K562 (cell line): ENCODE results near the gene PAPSS2. TPM values are rescaled to one million over a fixed set of nuclear protein-coding genes. Genes with fewer than 3 reads are reported as not detected.

Experiments
- ATAC-seq: fragments of 200-7000 bp; cut with Tn5 transposase; 3 replicates; pipeline ENCODE4 v1.9.1; 2020; ENCODE audit warnings: moderate library complexity
- BruUV-seq: library from RNA; stranded (reverse); fragments of 400-500 nt; replicated peaks from 2 replicates; lab custom pipeline; 2021; lab: Mats Ljungman, UMichigan
- CTCF ChIA-PET: fragments of 300-600 bp; formaldehyde crosslinking; extraction: SDS; loops from one replicate; lab custom pipeline; 2021; ENCODE audit warnings: low intra/inter-chr PET ratio; lab: Yijun Ruan, JAX
- POLR2A ChIA-PET: fragments of 300-600, 350-650 bp; sonication (Branson Sonifier 250); formaldehyde crosslinking; extraction: SDS; loops from one replicate; lab custom pipeline; 2021; ENCODE audit warnings: antibody characterized with exemption, inconsistent platforms; lab: Yijun Ruan, JAX
- DNase-seq, 4 experiments: peaks; one replicate each; pipeline versions ENCODE4 v3.0.0 to v3.0.0-alpha.2; 2011 to 2018; ENCODE audit warnings: low spot score in 3 of 4, mixed read lengths in 3 of 4; ENCODE audit errors: extremely low read depth in 1 of 4
- FAIRE-seq: peaks from 2 replicates; lab custom pipeline; 2011; peaks lifted over from hg19 to GRCh38; lab: Jason Lieb, UNC
- H2AFZ ChIP-seq: 2 replicates; pipeline ENCODE4 v1.6.0; 2011; ENCODE audit warnings: low read depth, low read length, control low read depth, inconsistent platforms
- H3K27ac ChIP-seq: fragments of 200-600 bp; 3 replicates; pipeline ENCODE4 v1.8.0; 2011; ENCODE audit warnings: low read depth, mild to moderate bottlenecking, control low read depth, inconsistent platforms, low read length, moderate library complexity, mixed read lengths; ENCODE audit errors: extremely low read depth
- H3K27me3 ChIP-seq, 2 experiments: fragments of 300-600 bp in 1 of 2; 2 replicates in 1 of 2; 3 replicates in 1 of 2; pipeline versions ENCODE4 v1.6.0 to v1.8.0; 2011; ENCODE audit warnings: inconsistent platforms in 2 of 2, low read length in 2 of 2, mild to moderate bottlenecking in 1 of 2, mixed read lengths in 1 of 2, moderate library complexity in 1 of 2; ENCODE audit not compliant: control insufficient read depth in 2 of 2, insufficient read depth in 2 of 2
- H3K36me3 ChIP-seq: fragments of 300-600 bp; 3 replicates; pipeline ENCODE4 v1.8.0; 2011; ENCODE audit warnings: mild to moderate bottlenecking, low read length, inconsistent platforms; ENCODE audit not compliant: control insufficient read depth, insufficient read depth
- H3K4me1 ChIP-seq, 2 experiments: fragments of 200-600 bp in 1 of 2; replicated peaks in 1 of 2; 2 replicates in 1 of 2; 3 replicates in 1 of 2; pipeline versions ENCODE4 v1.5.1 to v1.8.0; 2011; ENCODE audit warnings: inconsistent platforms in 2 of 2, low read length in 2 of 2, mild to moderate bottlenecking in 1 of 2, mixed read lengths in 1 of 2, moderate library complexity in 1 of 2; ENCODE audit not compliant: control insufficient read depth in 2 of 2, insufficient read depth in 2 of 2
- H3K4me2 ChIP-seq: 2 replicates; pipeline ENCODE4 v1.6.1; 2011; ENCODE audit warnings: low read length, control low read depth, inconsistent platforms, mixed read lengths; ENCODE audit not compliant: insufficient read depth
- H3K4me3 ChIP-seq: fragments of 200-600 bp; sonication (generic), shearing (Covaris generic); 2 replicates; pipeline ENCODE4 v1.5.1; 2016; ENCODE audit warnings: control low read depth, inconsistent platforms
- H3K79me2 ChIP-seq: fragments of 200-600 bp; 3 replicates; pipeline ENCODE4 v1.8.0; 2011; ENCODE audit warnings: low read length, inconsistent platforms; ENCODE audit not compliant: control insufficient read depth, insufficient read depth
- H3K9ac ChIP-seq, 2 experiments: 2 replicates each; pipeline versions ENCODE4 v1.6.0 to v1.6.1; 2011; ENCODE audit warnings: low read depth in 2 of 2, low read length in 2 of 2, control low read depth in 1 of 2, inconsistent platforms in 1 of 2, mild to moderate bottlenecking in 1 of 2, mixed read lengths in 1 of 2; ENCODE audit not compliant: insufficient read depth in 1 of 2
- H3K9me1 ChIP-seq: one replicate; pipeline ENCODE4 v1.6.0; 2011; ENCODE audit warnings: inconsistent platforms, mild to moderate bottlenecking, low read length, moderate library complexity; ENCODE audit not compliant: control insufficient read depth, insufficient read depth
- H3K9me3 ChIP-seq: replicated peaks from 2 replicates; pipeline ENCODE4 v1.5.1; 2011; ENCODE audit warnings: low read depth, low read length, inconsistent platforms; ENCODE audit not compliant: control insufficient read depth, insufficient read depth
- H4K20me1 ChIP-seq: replicated peaks from 2 replicates; pipeline ENCODE4 v1.6.1; 2011; ENCODE audit warnings: low read length, inconsistent platforms, mixed read lengths; ENCODE audit not compliant: control insufficient read depth, insufficient read depth
- E2F3 ChIP-seq: fragments of 250-450 bp; sonication (Bioruptor Pico); IDR thresholded peaks from 2 replicates; pipeline ENCODE4 v1.4.0; 2020; ENCODE audit warnings: mild to moderate bottlenecking
- EZH2 ChIP-seq: IDR thresholded peaks from 2 replicates; pipeline ENCODE4 v1.6.1; 2012; ENCODE audit warnings: low read depth, mild to moderate bottlenecking, inconsistent platforms, low read length, borderline replicate concordance
- HDAC3 ChIP-seq: fragments of 450-650 bp; IDR thresholded peaks from 2 replicates; pipeline ENCODE4 v1.6.1; 2018; ENCODE audit warnings: borderline replicate concordance, mild to moderate bottlenecking, moderate library complexity; ENCODE audit not compliant: partially characterized antibody
- KAT2B ChIP-seq: IDR thresholded peaks from one replicate; pipeline ENCODE4 v1.6.1; 2012; ENCODE audit warnings: low read depth, mild to moderate bottlenecking, control low read depth, inconsistent platforms, low read length, moderate library complexity
- POLR2A ChIP-seq: fragments of 450-650 bp; conservative IDR thresholded peaks from 2 replicates; pipeline ENCODE4 v1.6.1; 2016
- PTTG1 ChIP-seq: fragments of 450-650 bp; IDR thresholded peaks from 2 replicates; pipeline ENCODE4 v1.6.1; 2016; ENCODE audit warnings: low read depth, mild to moderate bottlenecking, missing genetic modification characterization, missing compliant biosample characterization
- ZNF212 ChIP-seq: fragments of 450-650 bp; formaldehyde crosslinking; IDR thresholded peaks from 2 replicates; pipeline ENCODE4 v1.4.0; 2020; ENCODE audit warnings: mild to moderate bottlenecking
- ZNF253 ChIP-seq: fragments of 250-450 bp; sonication (Bioruptor Pico); conservative IDR thresholded peaks from 2 replicates; pipeline ENCODE4 v1.6.1; 2021; ENCODE audit warnings: mild to moderate bottlenecking
- ZNF644 ChIP-seq: fragments of 200-800 bp; sonication (Bioruptor generic); IDR thresholded peaks from 2 replicates; pipeline ENCODE4 v1.6.1; 2016; ENCODE audit warnings: low read depth, missing genetic modification characterization, missing compliant biosample characterization
- WGBS: fragments of 100-300 bp; shearing (Covaris generic); methylation state at CpG from one replicate; pipeline ENCODE4 v1.1.6; 2016; ENCODE audit warnings: low coverage, mixed read lengths; ENCODE audit not compliant: insufficient coverage; ENCODE audit errors: missing lambda C conversion rate; 5-methylcytosine and 5-hydroxymethylcytosine counted together
- in situ Hi-C: fragments of 300-500 bp; cut with MboI; formaldehyde crosslinking; loops from 4 replicates; pipeline ENCODE4 v1.15.0; 2018; ENCODE audit warnings: inconsistent platforms, mixed read lengths
- intact Hi-C: fragments of 100-400 bp; cut with micrococcal nuclease; formaldehyde crosslinking; loops from 2 replicates; pipeline ENCODE4 v1.14.2; 2022
- polyA plus RNA-seq, 8 experiments: library from polyadenylated mRNA; depleted of rRNA in 4 of 8; stranded (reverse) in 5 of 8; unstranded in 3 of 8; fragments of >200 nt; fragmentation: Nextera tagmentation in 2 of 8; fragmentation: Illumina TruSeq in 1 of 8; extraction: Ambion mirVana in 2 of 8; extraction: Trizol in 1 of 8; gene quantifications; 2 replicates each; pipeline versions ENCODE4 v1.2.1 to v1.2.3, GENCODE V29; 2011 to 2014; ENCODE audit warnings: inconsistent platforms in 1 of 8, missing spikeins in 1 of 8
- total RNA-seq, 7 experiments: library from RNA; depleted of rRNA in 6 of 7; stranded (reverse); fragments of >200 nt in 6 of 7; fragmentation: Illumina TruSeq in 2 of 7; extraction: Trizol in 2 of 7; gene quantifications; 2 replicates each; pipeline versions ENCODE4 v1.2.1 to v1.2.3, GENCODE V29; 2011 to 2021; ENCODE audit warnings: low replicate concordance in 1 of 7
- TF ChIP-seq, protein P1 (sequence below): sonication (generic); formaldehyde crosslinking; IDR thresholded peaks from 2 replicates; pipeline ENCODE4 v1.4.0; 2020; ENCODE audit warnings: mild to moderate bottlenecking, missing genetic modification reagents
- TF ChIP-seq, protein P2 (sequence below): fragments of 250-450 bp; sonication (Bioruptor Pico); IDR thresholded peaks from 2 replicates; pipeline ENCODE4 v1.5.0; 2021; ENCODE audit warnings: mild to moderate bottlenecking, borderline replicate concordance
- TF ChIP-seq, protein P3 (sequence below): fragments of 450-650 bp; IDR thresholded peaks from 2 replicates; pipeline ENCODE4 v1.6.1; 2016
- TF ChIP-seq, protein P4 (sequence below): fragments of 450-650 bp; IDR thresholded peaks from 2 replicates; pipeline ENCODE4 v1.6.1; 2016; ENCODE audit warnings: missing biosample characterization, missing genetic modification characterization

PAPSS2 gene
- total and polyA plus RNA-seq, 9 of the 15 experiments (the other 6 are each of a cell fraction or from before 2014, with no cell fraction given) = 0.01 to 0.29 TPM; not detected in 7

DNA sequence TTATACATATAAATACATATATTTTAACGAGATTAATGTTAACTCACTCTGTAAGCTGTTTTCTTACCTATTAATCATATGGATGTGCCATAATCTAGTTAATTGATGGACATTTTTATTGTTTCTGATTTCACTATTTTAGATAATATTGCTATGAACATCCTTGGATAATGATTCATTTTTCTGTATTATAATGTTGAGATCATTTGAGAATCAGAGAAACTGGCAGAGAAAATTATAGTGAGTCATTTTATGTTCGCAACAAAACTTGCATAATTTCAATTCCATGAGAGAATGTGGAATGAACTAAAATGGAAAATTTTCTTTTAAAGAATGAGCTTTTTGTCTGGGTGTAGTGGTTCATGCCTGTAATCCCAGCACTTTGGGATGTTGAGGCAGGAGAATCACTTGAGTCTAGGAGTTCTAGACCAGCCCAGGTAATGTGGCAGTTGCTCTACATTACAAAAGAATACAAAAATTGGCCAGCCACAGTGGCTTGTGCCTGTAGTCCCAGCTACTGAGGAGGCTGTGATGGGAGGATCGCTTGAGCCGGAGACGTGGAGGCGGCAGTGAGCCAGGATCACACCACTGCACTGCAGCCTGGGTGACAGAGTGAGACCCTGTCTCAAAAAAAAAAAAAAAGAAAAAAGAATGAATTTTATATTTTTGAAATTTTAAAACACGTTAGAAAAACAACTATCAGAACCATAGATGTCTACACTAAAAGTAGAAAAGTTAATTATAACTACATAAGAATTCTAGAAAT, 40.5 kb downstream of the PAPSS2 start (continued):
- TF ChIP-seq KAT2B = no peak

DNA sequence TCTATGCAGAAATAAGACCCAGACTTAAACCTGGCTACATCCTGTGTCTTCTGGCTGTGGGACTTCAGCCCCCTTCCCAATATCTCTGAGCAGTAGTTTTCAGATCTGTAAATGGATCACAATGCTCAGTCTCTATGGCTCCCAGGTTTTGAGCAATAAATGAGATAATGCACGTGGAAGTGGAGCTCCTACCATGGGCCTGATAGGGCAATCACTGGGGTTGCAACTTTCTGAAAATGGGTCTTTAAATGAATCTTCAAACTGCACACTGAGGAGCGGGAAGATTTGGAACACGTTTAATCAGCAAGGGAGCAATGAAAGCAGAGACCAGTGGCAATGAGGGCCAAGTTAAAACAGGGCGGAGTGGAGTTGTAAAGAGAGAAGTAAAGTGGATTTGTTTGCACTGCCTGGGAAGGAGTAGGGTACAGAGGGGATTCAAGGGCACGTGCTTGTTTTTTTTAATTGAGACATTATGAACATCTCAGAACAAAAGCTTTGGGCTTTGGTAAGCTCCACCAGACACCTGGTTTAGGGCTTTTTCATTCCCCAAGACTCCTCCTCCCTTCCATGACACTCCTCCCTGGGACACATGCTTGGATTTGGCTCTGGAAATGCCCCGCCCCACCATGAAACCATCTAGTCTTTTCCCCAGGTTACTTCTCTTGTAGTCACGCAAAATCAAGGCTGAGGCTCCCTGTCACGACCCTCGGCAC, 42.7 kb downstream of the PAPSS2 start:
- Histone ChIP-seq H3K36me3 (no peaks in the 10 kb centered on the region), H2AFZ (no peak overlapping the region), H3K4me3 (no peak overlapping the region), H3K4me1 (no peaks in the 10 kb centered on the region), H4K20me1 (no peaks in the 10 kb centered on the region), H3K27me3 (peaks cover 0 to 12% of the 10 kb centered on the region in 2 experiments; a peak in 3 of 5 replicates), H3K9ac (no peak overlapping the region), H3K9me1 (no peaks in the 10 kb centered on the region), H3K27ac (no peak overlapping the region), H3K9me3 (no peaks in the 10 kb centered on the region), H3K4me2 (no peak overlapping the region), H3K79me2 (no peaks in the 10 kb centered on the region)
- DNase-seq (no peak), ATAC-seq (no peak), FAIRE-seq (no peak)
- in situ Hi-C loops (no loop called here), intact Hi-C loops (no loop called here)
- BruUV-seq = no TSS peak
- WGBS = 6% methylated on average over 9 of the region's 9 CpGs
- POLR2A ChIA-PET = interaction anchor here (0.8 kb wide), 1 partner anchor 9 kb away, joined by 3 read pairs; no protein-coding TSS in a partner anchor
- CTCF ChIA-PET = no interaction called here
- TF ChIP-seq HDAC3 (no peak), ZNF644 (tag) (no peak), EZH2 (no peak), ZNF212 (CRISPR knock-in tag) (no peak), ZNF253 (CRISPR knock-in tag) (no peak), POLR2A (no peak), E2F3 (CRISPR knock-in tag) (no peak), PTTG1 (tag) (no peak)
- TF ChIP-seq, protein P1, sequence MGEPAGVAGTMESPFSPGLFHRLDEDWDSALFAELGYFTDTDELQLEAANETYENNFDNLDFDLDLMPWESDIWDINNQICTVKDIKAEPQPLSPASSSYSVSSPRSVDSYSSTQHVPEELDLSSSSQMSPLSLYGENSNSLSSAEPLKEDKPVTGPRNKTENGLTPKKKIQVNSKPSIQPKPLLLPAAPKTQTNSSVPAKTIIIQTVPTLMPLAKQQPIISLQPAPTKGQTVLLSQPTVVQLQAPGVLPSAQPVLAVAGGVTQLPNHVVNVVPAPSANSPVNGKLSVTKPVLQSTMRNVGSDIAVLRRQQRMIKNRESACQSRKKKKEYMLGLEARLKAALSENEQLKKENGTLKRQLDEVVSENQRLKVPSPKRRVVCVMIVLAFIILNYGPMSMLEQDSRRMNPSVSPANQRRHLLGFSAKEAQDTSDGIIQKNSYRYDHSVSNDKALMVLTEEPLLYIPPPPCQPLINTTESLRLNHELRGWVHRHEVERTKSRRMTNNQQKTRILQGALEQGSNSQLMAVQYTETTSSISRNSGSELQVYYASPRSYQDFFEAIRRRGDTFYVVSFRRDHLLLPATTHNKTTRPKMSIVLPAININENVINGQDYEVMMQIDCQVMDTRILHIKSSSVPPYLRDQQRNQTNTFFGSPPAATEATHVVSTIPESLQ (CRISPR knock-in tag) = no peak
- TF ChIP-seq, protein P2, sequence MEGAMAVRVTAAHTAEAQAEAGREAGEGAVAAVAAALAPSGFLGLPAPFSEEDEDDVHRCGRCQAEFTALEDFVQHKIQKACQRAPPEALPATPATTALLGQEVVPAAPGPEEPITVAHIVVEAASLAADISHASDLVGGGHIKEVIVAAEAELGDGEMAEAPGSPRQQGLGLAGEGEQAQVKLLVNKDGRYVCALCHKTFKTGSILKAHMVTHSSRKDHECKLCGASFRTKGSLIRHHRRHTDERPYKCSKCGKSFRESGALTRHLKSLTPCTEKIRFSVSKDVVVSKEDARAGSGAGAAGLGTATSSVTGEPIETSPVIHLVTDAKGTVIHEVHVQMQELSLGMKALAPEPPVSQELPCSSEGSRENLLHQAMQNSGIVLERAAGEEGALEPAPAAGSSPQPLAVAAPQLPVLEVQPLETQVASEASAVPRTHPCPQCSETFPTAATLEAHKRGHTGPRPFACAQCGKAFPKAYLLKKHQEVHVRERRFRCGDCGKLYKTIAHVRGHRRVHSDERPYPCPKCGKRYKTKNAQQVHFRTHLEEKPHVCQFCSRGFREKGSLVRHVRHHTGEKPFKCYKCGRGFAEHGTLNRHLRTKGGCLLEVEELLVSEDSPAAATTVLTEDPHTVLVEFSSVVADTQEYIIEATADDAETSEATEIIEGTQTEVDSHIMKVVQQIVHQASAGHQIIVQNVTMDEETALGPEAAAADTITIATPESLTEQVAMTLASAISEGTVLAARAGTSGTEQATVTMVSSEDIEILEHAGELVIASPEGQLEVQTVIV = no peak
- TF ChIP-seq, protein P3, sequence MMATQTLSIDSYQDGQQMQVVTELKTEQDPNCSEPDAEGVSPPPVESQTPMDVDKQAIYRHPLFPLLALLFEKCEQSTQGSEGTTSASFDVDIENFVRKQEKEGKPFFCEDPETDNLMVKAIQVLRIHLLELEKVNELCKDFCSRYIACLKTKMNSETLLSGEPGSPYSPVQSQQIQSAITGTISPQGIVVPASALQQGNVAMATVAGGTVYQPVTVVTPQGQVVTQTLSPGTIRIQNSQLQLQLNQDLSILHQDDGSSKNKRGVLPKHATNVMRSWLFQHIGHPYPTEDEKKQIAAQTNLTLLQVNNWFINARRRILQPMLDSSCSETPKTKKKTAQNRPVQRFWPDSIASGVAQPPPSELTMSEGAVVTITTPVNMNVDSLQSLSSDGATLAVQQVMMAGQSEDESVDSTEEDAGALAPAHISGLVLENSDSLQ = no peak
- TF ChIP-seq, protein P4, sequence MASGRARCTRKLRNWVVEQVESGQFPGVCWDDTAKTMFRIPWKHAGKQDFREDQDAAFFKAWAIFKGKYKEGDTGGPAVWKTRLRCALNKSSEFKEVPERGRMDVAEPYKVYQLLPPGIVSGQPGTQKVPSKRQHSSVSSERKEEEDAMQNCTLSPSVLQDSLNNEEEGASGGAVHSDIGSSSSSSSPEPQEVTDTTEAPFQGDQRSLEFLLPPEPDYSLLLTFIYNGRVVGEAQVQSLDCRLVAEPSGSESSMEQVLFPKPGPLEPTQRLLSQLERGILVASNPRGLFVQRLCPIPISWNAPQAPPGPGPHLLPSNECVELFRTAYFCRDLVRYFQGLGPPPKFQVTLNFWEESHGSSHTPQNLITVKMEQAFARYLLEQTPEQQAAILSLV (tag) = no peak
